Liver (tissue), 9 donors: Measurements from ENCODE around the gene PAPOLG. TPM values are rescaled to one million over a fixed set of nuclear protein-coding genes. Genes with fewer than 3 reads are reported as not detected.

ENCODE experiments used
- DNase-seq: peaks from one replicate; pipeline ENCODE4 v3.0.0-alpha.2; 2017; ENCODE audit warnings: low spot score
- H3K27ac ChIP-seq, 2 donors: one replicate each; pipeline ENCODE4 v1.7.0; 2013; ENCODE audit warnings: inconsistent platforms in 2 of 2, low read length in 2 of 2, control low read depth in 1 of 2, low read depth in 1 of 2, mild to moderate bottlenecking in 1 of 2
- H3K27me3 ChIP-seq, 4 donors: one replicate each; pipeline versions ENCODE4 v1.6.1 to v1.7.0; 2013; ENCODE audit warnings: low read length in 3 of 4, inconsistent platforms in 1 of 4, mild to moderate bottlenecking in 1 of 4, moderate library complexity in 1 of 4; ENCODE audit not compliant: control insufficient read depth in 4 of 4, insufficient read depth in 4 of 4
- H3K36me3 ChIP-seq, 4 donors: one replicate each; pipeline versions ENCODE4 v1.6.1 to v1.7.0; 2013; ENCODE audit warnings: low read length in 3 of 4, mild to moderate bottlenecking in 3 of 4, low read depth in 1 of 4, moderate library complexity in 1 of 4; ENCODE audit not compliant: control insufficient read depth in 4 of 4, insufficient read depth in 3 of 4
- H3K4me1 ChIP-seq, 4 donors: one replicate each; pipeline versions ENCODE4 v1.6.1 to v1.7.0; 2013; ENCODE audit warnings: low read length in 3 of 4, mild to moderate bottlenecking in 3 of 4, moderate library complexity in 1 of 4; ENCODE audit not compliant: control insufficient read depth in 4 of 4, insufficient read depth in 4 of 4
- H3K4me3 ChIP-seq, 3 donors: one replicate each; pipeline versions ENCODE4 v1.6.1 to v1.7.0; 2013; ENCODE audit warnings: low read length in 3 of 3, control low read depth in 1 of 3, low read depth in 1 of 3, mild to moderate bottlenecking in 1 of 3
- H3K9ac ChIP-seq, 2 donors: one replicate each; pipeline ENCODE4 v1.7.0; 2013; ENCODE audit warnings: low read length in 2 of 2, mild to moderate bottlenecking in 2 of 2, moderate library complexity in 2 of 2, control low read depth in 1 of 2, low read depth in 1 of 2
- H3K9me3 ChIP-seq, 4 donors: one replicate each; pipeline versions ENCODE4 v1.6.1 to v1.7.0; 2013; ENCODE audit warnings: low read length in 3 of 4; ENCODE audit not compliant: control insufficient read depth in 4 of 4
- ATF3 ChIP-seq: IDR thresholded peaks from 2 replicates; pipeline ENCODE4 v1.6.1; 2016; ENCODE audit warnings: antibody characterized with exemption
- CTCF ChIP-seq: fragments of 150-350 bp; IDR thresholded peaks from 2 replicates; pipeline ENCODE4 v1.5.1; 2017; ENCODE audit warnings: improper control_type of control experiment, low read depth, low read length; ENCODE audit not compliant: missing input control
- EGR1 ChIP-seq, 2 donors: IDR thresholded peaks; 2 replicates each; pipeline ENCODE4 v1.6.1; 2016 to 2018; ENCODE audit warnings: antibody characterized with exemption in 2 of 2, low read depth in 2 of 2
- FOXA1 ChIP-seq: IDR thresholded peaks from 2 replicates; pipeline ENCODE4 v1.6.1; 2016; ENCODE audit warnings: antibody characterized with exemption
- FOXA2 ChIP-seq: IDR thresholded peaks from 2 replicates; pipeline ENCODE4 v1.6.1; 2016; ENCODE audit warnings: antibody characterized with exemption
- GABPA ChIP-seq, 2 donors: IDR thresholded peaks in 1 of 2; conservative IDR thresholded peaks in 1 of 2; 2 replicates each; pipeline ENCODE4 v1.6.1; 2016; ENCODE audit warnings: antibody characterized with exemption in 2 of 2, mild to moderate bottlenecking in 1 of 2, moderate library complexity in 1 of 2
- HNF4A ChIP-seq, 2 donors: conservative IDR thresholded peaks; 2 replicates each; pipeline ENCODE4 v1.6.1; 2016; ENCODE audit warnings: antibody characterized with exemption in 2 of 2, mild to moderate bottlenecking in 2 of 2
- HNF4G ChIP-seq: IDR thresholded peaks from 2 replicates; pipeline ENCODE4 v1.6.1; 2016; ENCODE audit warnings: antibody characterized with exemption
- JUND ChIP-seq, 2 donors: IDR thresholded peaks; 2 replicates each; pipeline ENCODE4 v1.6.1; 2016; ENCODE audit warnings: antibody characterized with exemption in 2 of 2
- MAX ChIP-seq: IDR thresholded peaks from 2 replicates; pipeline ENCODE4 v1.6.1; 2016; ENCODE audit warnings: antibody characterized with exemption
- NR2F2 ChIP-seq: IDR thresholded peaks from 2 replicates; pipeline ENCODE4 v1.6.1; 2016; ENCODE audit warnings: antibody characterized with exemption
- RAD21 ChIP-seq, 2 donors: IDR thresholded peaks; 2 replicates each; pipeline ENCODE4 v1.6.1; 2016; ENCODE audit warnings: antibody characterized with exemption in 2 of 2, mild to moderate bottlenecking in 2 of 2
- REST ChIP-seq: IDR thresholded peaks from 2 replicates; pipeline ENCODE4 v1.6.1; 2016; ENCODE audit warnings: antibody characterized with exemption, mild to moderate bottlenecking
- RXRA ChIP-seq, 2 donors: IDR thresholded peaks; 2 replicates each; pipeline ENCODE4 v1.6.1; 2017 to 2018; ENCODE audit warnings: antibody characterized with exemption in 2 of 2, mild to moderate bottlenecking in 1 of 2
- SP1 ChIP-seq: IDR thresholded peaks from 2 replicates; pipeline ENCODE4 v1.6.1; 2018; ENCODE audit warnings: antibody characterized with exemption, mild to moderate bottlenecking
- TAF1 ChIP-seq: conservative IDR thresholded peaks from 2 replicates; pipeline ENCODE4 v1.6.1; 2016; ENCODE audit warnings: antibody characterized with exemption, mild to moderate bottlenecking
- YY1 ChIP-seq: IDR thresholded peaks from 2 replicates; pipeline ENCODE4 v1.6.1; 2016; ENCODE audit warnings: antibody characterized with exemption, mild to moderate bottlenecking
- whole genome bisulfite sequencing: extraction: QIAGEN DNeasy Blood & Tissue Kit; methylation state at CpG from one replicate; pipeline ENCODE4 v1.1.7; 2013; 5-methylcytosine and 5-hydroxymethylcytosine counted together
- polyA plus RNA-seq, 2 donors: library from polyadenylated mRNA; stranded (reverse) in 1 of 2; unstranded in 1 of 2; fragments of 200-250 nt in 1 of 2; fragments of >200 nt in 1 of 2; fragmentation: Nextera tagmentation in 1 of 2; extraction: Ambion mirVana in 1 of 2; gene quantifications; one replicate each; pipeline versions ENCODE4 v1.2.1 to v1.2.3, GENCODE V29; 2013 to 2015
- total RNA-seq, 2 donors: library from RNA; depleted of rRNA; stranded (reverse); fragments of >200 nt; gene quantifications; one replicate each; pipeline ENCODE4 v1.2.3, GENCODE V29; 2014
- donor health status: healthy.
- donor health status: healthy.
- donor health status: healthy.
- donor health status: healthy.
- donor health status: healthy.

PAPOLG gene
- total and polyA plus RNA-seq, 4 donors, result 1.8 to 7.7 (median 3.6) TPM

GRCh38 chr2:60708630-60709320 is 47.3 kb upstream of the PAPOLG start (continued):
- TF ChIP-seq GABPA (IDR thresholded peaks at IDR 0.05 in 1 of 2, conservative IDR thresholded peaks at IDR 0.05 in 1 of 2) (no peak), NR2F2 (no peak), FOXA1 (no peak), EGR1 (IDR thresholded peaks at IDR 0.05; ENCODE audit: low read depth in 2 of 2) (no peak), JUND (IDR thresholded peaks at IDR 0.05) (no peak), RXRA (IDR thresholded peaks at IDR 0.05) (no peak), YY1 (no peak), FOXA2 (no peak), TAF1 (no peak), HNF4G (no peak), SP1 (no peak), HNF4A (conservative IDR thresholded peaks at IDR 0.05) (no peak), RAD21 (IDR thresholded peaks at IDR 0.05) (no peak), ATF3 (no peak)

- no peak overlapping the region for H3K9ac ChIP-seq
- WGBS, result 64% methylated on average over 4 of the region's 4 CpGs
- H3K36me3 ChIP-seq, result no peaks in the 10 kb centered on the region
- DNase-seq, result no peak
- H3K4me1 ChIP-seq, result no peaks in the 10 kb centered on the region
- no peaks in the 10 kb centered on the region for H3K27me3 ChIP-seq
- H3K27ac ChIP-seq, result no peak overlapping the region
- no peaks in the 10 kb centered on the region for H3K9me3 ChIP-seq
- TF ChIP-seq NR2F2, result no peak
- no peak for TF ChIP-seq CTCF
- TF ChIP-seq REST, result no peak
- no peak for TF ChIP-seq TAF1
- no peak for TF ChIP-seq HNF4G
- TF ChIP-seq GABPA (IDR thresholded peaks at IDR 0.05 in 1 of 2, conservative IDR thresholded peaks at IDR 0.05 in 1 of 2), result no peak
- TF ChIP-seq FOXA2, result no peak
- TF ChIP-seq FOXA1, result no peak
- TF ChIP-seq RAD21 (IDR thresholded peaks at IDR 0.05), result no peak
- TF ChIP-seq YY1, result no peak
- no peak for TF ChIP-seq SP1
- TF ChIP-seq ATF3, result no peak
- TF ChIP-seq MAX, result no peak
- no peak overlapping the region for H3K4me3 ChIP-seq
Observed at GRCh38 chr2:60710707-60711106, 45.4 kb upstream of the PAPOLG start.
